HepG2 (cell line): ENCODE measurements around the gene STX5. TPM values are rescaled to one million over a fixed set of nuclear protein-coding genes. Genes with fewer than 3 reads are reported as not detected.
"Not testable (repeated sequence)": the region's sequence is repeated elsewhere in the genome, so short reads cannot be mapped to it uniquely, and the experiment has no call there.

ENCODE experiments used
- ATAC-seq: fragments of 200-7000 bp; cut with Tn5 transposase; 3 replicates; pipeline ENCODE4 v1.9.1; 2020; ENCODE audit warnings: mild to moderate bottlenecking, moderate library complexity
- BruUV-seq: library from RNA; stranded (reverse); fragments of 400-500 nt; replicated peaks from 2 replicates; lab custom pipeline; 2021; lab: Mats Ljungman, UMichigan
- CTCF ChIA-PET: fragments of 300-600 bp; formaldehyde crosslinking; extraction: SDS; loops from one replicate; lab custom pipeline; 2021; ENCODE audit warnings: low total read pairs, inconsistent platforms, low intra/inter-chr PET ratio; lab: Yijun Ruan, JAX
- POLR2A ChIA-PET: fragments of 350-600 bp; sonication (Branson Sonifier 250); formaldehyde crosslinking; loops from one replicate; lab custom pipeline; 2020; ENCODE audit warnings: antibody characterized with exemption, inconsistent platforms; lab: Yijun Ruan, JAX
- DNase-seq: peaks from one replicate; pipeline ENCODE4 v3.0.0-alpha.2; 2015; ENCODE audit warnings: low spot score
- FAIRE-seq: peaks from 3 replicates; lab custom pipeline; 2011; peaks lifted over from hg19 to GRCh38; lab: Jason Lieb, UNC
- H2AFZ ChIP-seq: one replicate; pipeline ENCODE4 v1.6.1; 2011; ENCODE audit warnings: low read length, inconsistent platforms
- H3K27ac ChIP-seq: fragments of 300-600 bp; 3 replicates; pipeline ENCODE4 v1.8.0; 2011; ENCODE audit warnings: mixed run types, mild to moderate bottlenecking, mixed read lengths, low read length, inconsistent platforms; ENCODE audit not compliant: insufficient read depth; ENCODE audit errors: extremely low read length
- H3K27me3 ChIP-seq, 2 experiments: fragments of 200-600 bp in 1 of 2; 2 replicates in 1 of 2; 3 replicates in 1 of 2; pipeline versions ENCODE4 v1.6.0 to v1.8.0; 2011; ENCODE audit warnings: low read length in 2 of 2, mild to moderate bottlenecking in 2 of 2, moderate library complexity in 2 of 2, inconsistent platforms in 1 of 2; ENCODE audit not compliant: insufficient read depth in 2 of 2, control insufficient read depth in 1 of 2
- H3K36me3 ChIP-seq, 2 experiments: fragments of 200-600 bp in 1 of 2; replicated peaks in 1 of 2; 2 replicates in 1 of 2; 3 replicates in 1 of 2; pipeline versions ENCODE4 v1.5.1 to v1.8.0; 2011; ENCODE audit warnings: low read length in 2 of 2, inconsistent platforms in 1 of 2; ENCODE audit not compliant: insufficient read depth in 2 of 2, control insufficient read depth in 1 of 2
- H3K4me1 ChIP-seq: 2 replicates; pipeline ENCODE4 v1.5.1; 2012; ENCODE audit warnings: low read length, inconsistent platforms; ENCODE audit not compliant: insufficient read depth
- H3K4me2 ChIP-seq: 2 replicates; pipeline ENCODE4 v1.6.0; 2011; ENCODE audit warnings: low read depth, low read length, inconsistent platforms
- H3K4me3 ChIP-seq, 3 experiments: fragments of 200-600 bp in 1 of 3; sonication (generic), shearing (Covaris generic) in 1 of 3; replicated peaks in 1 of 3; 2 replicates each; pipeline ENCODE4 v1.5.1; 2011 to 2016; ENCODE audit warnings: low read length in 3 of 3, inconsistent platforms in 2 of 3, low read depth in 2 of 3, mild to moderate bottlenecking in 2 of 3, control low read depth in 1 of 3, mixed read lengths in 1 of 3; ENCODE audit not compliant: insufficient read depth in 1 of 3
- H3K79me2 ChIP-seq: one replicate; pipeline ENCODE4 v1.6.1; 2011; ENCODE audit warnings: low read length, inconsistent platforms; ENCODE audit not compliant: insufficient read depth
- H3K9ac ChIP-seq: 2 replicates; pipeline ENCODE4 v1.6.0; 2011; ENCODE audit warnings: mild to moderate bottlenecking, low read depth, low read length, inconsistent platforms; ENCODE audit not compliant: insufficient read depth
- H3K9me3 ChIP-seq: 2 replicates; pipeline ENCODE4 v1.5.1; 2012; ENCODE audit warnings: mild to moderate bottlenecking, low read length
- H4K20me1 ChIP-seq: 2 replicates; pipeline ENCODE4 v1.6.0; 2011; ENCODE audit warnings: inconsistent platforms, mild to moderate bottlenecking, low read length, moderate library complexity; ENCODE audit not compliant: insufficient read depth
- ATF3 ChIP-seq: sonication (generic); formaldehyde crosslinking; IDR thresholded peaks from 2 replicates; pipeline ENCODE4 v1.4.0; 2020; ENCODE audit warnings: missing genetic modification reagents
- NCOA2 ChIP-seq: sonication (generic); formaldehyde crosslinking; IDR thresholded peaks from 2 replicates; pipeline ENCODE4 v1.8.0; 2022; ENCODE audit warnings: inconsistent platforms
- ZBTB38 ChIP-seq: sonication (generic); formaldehyde crosslinking; IDR thresholded peaks from 2 replicates; pipeline ENCODE4 v1.5.1; 2020; ENCODE audit warnings: mild to moderate bottlenecking, missing genetic modification reagents
- ZNF235 ChIP-seq: sonication (generic); formaldehyde crosslinking; IDR thresholded peaks from 2 replicates; pipeline ENCODE4 v1.8.1; 2023; ENCODE audit warnings: mild to moderate bottlenecking, missing genetic modification reagents, borderline replicate concordance
- ZNF333 ChIP-seq: sonication (generic); formaldehyde crosslinking; IDR thresholded peaks from 2 replicates; pipeline ENCODE4 v1.4.0; 2020; ENCODE audit warnings: mild to moderate bottlenecking, missing genetic modification reagents, borderline replicate concordance
- ZNF460 ChIP-seq: sonication (generic); formaldehyde crosslinking; IDR thresholded peaks from 2 replicates; pipeline ENCODE4 v1.5.1; 2020; ENCODE audit warnings: missing genetic modification reagents, mild to moderate bottlenecking, borderline replicate concordance
- ZNF556 ChIP-seq: sonication (generic); formaldehyde crosslinking; IDR thresholded peaks from 2 replicates; pipeline ENCODE4 v1.4.0; 2020; ENCODE audit warnings: mild to moderate bottlenecking, missing genetic modification reagents, borderline replicate concordance
- ZNF563 ChIP-seq: sonication (generic); formaldehyde crosslinking; IDR thresholded peaks from 2 replicates; pipeline ENCODE4 v1.8.0; 2022; ENCODE audit warnings: mild to moderate bottlenecking, moderate library complexity, missing genetic modification reagents
- ZNF577 ChIP-seq: sonication (generic); formaldehyde crosslinking; IDR thresholded peaks from 2 replicates; pipeline ENCODE4 v1.4.0; 2020; ENCODE audit warnings: mild to moderate bottlenecking, low read depth, missing genetic modification reagents, borderline replicate concordance
- ZNF720 ChIP-seq: sonication (generic); formaldehyde crosslinking; IDR thresholded peaks from 2 replicates; pipeline ENCODE4 v1.4.0; 2020; ENCODE audit warnings: missing genetic modification reagents
- ZSCAN29 ChIP-seq: sonication (generic); formaldehyde crosslinking; conservative IDR thresholded peaks from 2 replicates; pipeline ENCODE4 v1.4.0; 2020; ENCODE audit warnings: mild to moderate bottlenecking, missing genetic modification reagents
- WGBS: methylation state at CpG from one replicate; pipeline ENCODE4 v1.1.6; 2017; ENCODE audit warnings: low lambda C conversion rate; 5-methylcytosine and 5-hydroxymethylcytosine counted together
- in situ Hi-C: cut with HindIII; loops from 2 replicates; pipeline ENCODE4 v1.10.0; 2017; ENCODE audit warnings: low pct_unique_long_range_greater_than_20kb; ENCODE audit not compliant: extremely low pct_ligation_motif_present
- intact Hi-C: fragments of 100-400 bp; cut with micrococcal nuclease; formaldehyde crosslinking; loops from one replicate; pipeline ENCODE4 v1.10.0; 2022; ENCODE audit not compliant: unreplicated experiment
- polyA plus RNA-seq, 8 experiments: library from polyadenylated mRNA; depleted of rRNA in 3 of 8; stranded (reverse) in 7 of 8; unstranded in 1 of 8; fragments of >200 nt; fragmentation: Illumina TruSeq in 4 of 8; extraction: Trizol in 4 of 8; gene quantifications; 2 replicates each; pipeline versions ENCODE4 v1.2.1 to v1.2.3, GENCODE V29; 2011 to 2016; ENCODE audit warnings: low read depth in 4 of 8, missing spikeins in 1 of 8, mixed read lengths in 1 of 8; ENCODE audit not compliant: insufficient read depth in 1 of 8
- total RNA-seq, 5 experiments: library from RNA; depleted of rRNA; stranded (reverse); fragments of >200 nt; fragmentation: Illumina TruSeq; extraction: Trizol; gene quantifications; 2 replicates each; pipeline ENCODE4 v1.2.3, GENCODE V29; 2016; ENCODE audit warnings: low read depth in 1 of 5
- TF ChIP-seq, protein P1 (sequence below): sonication (generic); formaldehyde crosslinking; IDR thresholded peaks from 2 replicates; pipeline ENCODE4 v1.4.0; 2020; ENCODE audit warnings: mild to moderate bottlenecking, missing genetic modification reagents
- TF ChIP-seq, protein P2 (sequence below): sonication (generic); formaldehyde crosslinking; IDR thresholded peaks from 2 replicates; pipeline ENCODE4 v1.5.1; 2020; ENCODE audit warnings: mild to moderate bottlenecking, moderate library complexity, missing genetic modification reagents

The STX5 gene
- total and polyA plus RNA-seq, 2 of the 13 experiments (the other 11 are each of a cell fraction or from before 2014, with no cell fraction given): 26.9 to 30.0 TPM

- peaks cover 14% of the 10 kb centered on the region for H3K79me2 ChIP-seq
- BruUV-seq, CTCF ChIA-PET, H3K36me3 ChIP-seq, ATAC-seq, H2AFZ ChIP-seq, H3K9me3 ChIP-seq, in situ Hi-C loops, H4K20me1 ChIP-seq, DNase-seq, FAIRE-seq, H3K27me3 ChIP-seq: not testable (repeated sequence)
- POLR2A ChIA-PET: interaction anchor here (1.1 to 4.9 kb wide), 5 partner anchors 8 to 89 kb away, joined by 3 to 51 read pairs (median 6); partner anchors contain the start of genes SLC3A2, TAF6L and ZBTB3
- TF ChIP-seq ZNF556 (CRISPR knock-in tag) (0 out of 2 replicates have a peak, but pooled peaks have one; percentile 9), ZNF460 (CRISPR knock-in tag) (peak; percentile 60; the same call in 1 of the 2 replicates), ZBTB38 (CRISPR knock-in tag) (peak; percentile 13; the same call in 1 of the 2 replicates)
- H3K9ac ChIP-seq: peak overlapping the region; percentile 93
- H3K4me2 ChIP-seq: peak overlapping the region; percentile 94
- intact Hi-C loops: loop anchor here (5.0 kb wide), 1 partner anchor 116 kb away; the partner anchor contains the start of genes HNRNPUL2 and TTC9C
- 79% methylated on average over 9 of the region's 9 CpGs for WGBS
- H3K27ac ChIP-seq: peak overlapping the region; percentile 95
- H3K4me3 ChIP-seq: peak overlapping the region; percentile 64 to 76 (median 75); a peak in 5 of 6 replicates
- H3K4me1 ChIP-seq: peaks cover 44% of the 10 kb centered on the region
Measured at GRCh38 chr11:62842891-62843290, 11.0 kb upstream of the STX5 start.

DNA sequence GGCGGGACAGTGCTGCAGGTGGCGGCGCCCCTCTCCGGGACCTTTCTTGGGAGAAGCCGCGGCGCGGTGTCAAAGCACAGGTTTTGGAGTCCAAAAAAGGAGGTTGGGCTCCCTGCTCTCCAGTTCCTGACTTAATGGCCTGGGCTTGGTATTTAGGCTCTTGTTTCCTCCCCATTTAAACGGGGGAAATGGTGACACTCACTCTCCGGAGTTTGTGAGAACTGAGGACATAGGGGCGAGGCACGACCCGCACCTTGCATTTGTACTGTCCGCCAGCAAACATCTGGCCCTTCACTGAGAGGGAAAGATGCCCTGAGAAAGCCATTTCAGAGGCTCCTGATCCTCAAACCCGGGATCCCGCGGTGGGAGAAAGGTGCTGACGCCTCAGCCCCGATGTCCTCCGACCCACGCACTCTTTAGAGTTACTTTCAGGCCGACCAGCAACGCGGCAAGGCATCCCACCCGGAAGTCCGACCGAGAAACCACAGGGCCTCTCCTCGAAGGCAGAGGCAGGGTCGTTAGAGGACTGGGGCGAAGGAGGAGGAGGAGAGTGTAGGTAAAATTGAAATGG is 10.4 kb upstream of the STX5 start:
- intact Hi-C loops: loop anchor here (5.0 kb wide), 1 partner anchor 115 kb away; the partner anchor contains the start of genes HNRNPUL2 and TTC9C
- Histone ChIP-seq H3K4me1 (peaks cover 50% of the 10 kb centered on the region), H3K4me2 (peak overlapping the region; percentile 94), H3K9me3 (no peaks in the 10 kb centered on the region), H3K9ac (peak overlapping the region; percentile 93), H2AFZ (no peak overlapping the region), H3K36me3 (0 out of 5 replicates have a peak, but pooled peaks cover 0 to 5% of the 10 kb centered on the region in 2 experiments), H3K27me3 (no peaks in the 10 kb centered on the region; a peak in 1 of 5 replicates), H4K20me1 (no peaks in the 10 kb centered on the region), H3K27ac (peak overlapping the region; percentile 95), H3K79me2 (peaks cover 20% of the 10 kb centered on the region), H3K4me3 (peak overlapping the region; percentile 64 to 76 (median 75))
- 5% methylated on average over 29 of the region's 30 CpGs for WGBS
- in situ Hi-C loops: no loop called here
- TSS peak; percentile 97 for BruUV-seq
- ATAC-seq (peak; percentile 2; the same call in 2 of the 3 replicates), FAIRE-seq (no peak), DNase-seq (no peak)
- ChIA-PET POLR2A (interaction anchor here (1.1 to 4.9 kb wide), 30 partner anchors 9 to 527 kb away, joined by 3 to 362 read pairs (median 16); partner anchors contain the start of genes B3GAT3, HNRNPUL2, MTA2 and NXF1), CTCF (no interaction called here)
- TF ChIP-seq ZNF563 (CRISPR knock-in tag) (no peak), NCOA2 (CRISPR knock-in tag) (no peak), ATF3 (CRISPR knock-in tag) (no peak), ZNF720 (CRISPR knock-in tag) (no peak), ZNF333 (CRISPR knock-in tag) (no peak; the same call in 1 of the 2 replicates), ZNF235 (no peak; the same call in 1 of the 2 replicates), ZNF577 (CRISPR knock-in tag) (no peak), ZSCAN29 (no peak; the same call in 1 of the 2 replicates)
- TF ChIP-seq, protein P1, sequence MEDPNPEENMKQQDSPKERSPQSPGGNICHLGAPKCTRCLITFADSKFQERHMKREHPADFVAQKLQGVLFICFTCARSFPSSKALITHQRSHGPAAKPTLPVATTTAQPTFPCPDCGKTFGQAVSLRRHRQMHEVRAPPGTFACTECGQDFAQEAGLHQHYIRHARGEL (CRISPR knock-in tag): no peak
- TF ChIP-seq, protein P2, sequence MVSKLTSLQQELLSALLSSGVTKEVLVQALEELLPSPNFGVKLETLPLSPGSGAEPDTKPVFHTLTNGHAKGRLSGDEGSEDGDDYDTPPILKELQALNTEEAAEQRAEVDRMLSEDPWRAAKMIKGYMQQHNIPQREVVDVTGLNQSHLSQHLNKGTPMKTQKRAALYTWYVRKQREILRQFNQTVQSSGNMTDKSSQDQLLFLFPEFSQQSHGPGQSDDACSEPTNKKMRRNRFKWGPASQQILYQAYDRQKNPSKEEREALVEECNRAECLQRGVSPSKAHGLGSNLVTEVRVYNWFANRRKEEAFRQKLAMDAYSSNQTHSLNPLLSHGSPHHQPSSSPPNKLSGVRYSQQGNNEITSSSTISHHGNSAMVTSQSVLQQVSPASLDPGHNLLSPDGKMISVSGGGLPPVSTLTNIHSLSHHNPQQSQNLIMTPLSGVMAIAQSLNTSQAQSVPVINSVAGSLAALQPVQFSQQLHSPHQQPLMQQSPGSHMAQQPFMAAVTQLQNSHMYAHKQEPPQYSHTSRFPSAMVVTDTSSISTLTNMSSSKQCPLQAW (CRISPR knock-in tag): peak; percentile 50
